KMS-11 (cell line): Measurements from ENCODE around the gene HMX1.

Experiments used
- H2AFZ ChIP-seq: fragments of 200-600 bp; sonication (generic); 2 replicates; pipeline ENCODE4 v1.6.1; 2016; ENCODE audit warnings: antibody characterized with exemption, mixed run types, low read depth
- H3K27ac ChIP-seq: fragments of 200-600 bp; sonication (generic); 2 replicates; pipeline ENCODE4 v1.6.1; 2016; ENCODE audit warnings: mild to moderate bottlenecking, mixed run types
- H3K27me3 ChIP-seq: fragments of 200-600 bp; sonication (generic); 2 replicates; pipeline ENCODE4 v1.6.1; 2017; ENCODE audit warnings: mild to moderate bottlenecking, low read depth, mixed run types, moderate library complexity; ENCODE audit not compliant: insufficient read depth
- H3K36me3 ChIP-seq: fragments of 200-600 bp; sonication (generic); 2 replicates; pipeline ENCODE4 v1.6.1; 2017; ENCODE audit warnings: mild to moderate bottlenecking, mixed run types; ENCODE audit not compliant: insufficient read depth
- H3K4me1 ChIP-seq: fragments of 200-600 bp; sonication (generic); 2 replicates; pipeline ENCODE4 v1.6.1; 2016; ENCODE audit warnings: mild to moderate bottlenecking, low read depth, mixed run types; ENCODE audit not compliant: poor library complexity, severe bottlenecking
- H3K4me2 ChIP-seq: fragments of 200-600 bp; sonication (generic); 2 replicates; pipeline ENCODE4 v1.7.0; 2016; ENCODE audit warnings: mild to moderate bottlenecking, mixed run types
- H3K4me3 ChIP-seq: fragments of 200-600 bp; sonication (generic); IDR thresholded peaks from 2 replicates; pipeline ENCODE4 v1.6.1; 2017; ENCODE audit warnings: low read depth, low read length, mixed read lengths; ENCODE audit not compliant: insufficient read depth
- H3K79me2 ChIP-seq: fragments of 200-600 bp; sonication (generic); 2 replicates; pipeline ENCODE4 v1.6.1; 2016; ENCODE audit warnings: low read depth, mixed run types; ENCODE audit not compliant: insufficient read depth
- H3K9ac ChIP-seq: fragments of 200-600 bp; sonication (generic); 2 replicates; pipeline ENCODE4 v1.6.1; 2016; ENCODE audit warnings: mild to moderate bottlenecking, mixed run types
- H4K20me1 ChIP-seq: fragments of 200-600 bp; sonication (generic); 2 replicates; pipeline ENCODE4 v1.6.1; 2016; ENCODE audit warnings: mild to moderate bottlenecking, mixed run types; ENCODE audit not compliant: insufficient read depth
- CTCF ChIP-seq: fragments of 200-600 bp; sonication (generic); conservative IDR thresholded peaks from 2 replicates; pipeline ENCODE4 v1.6.1; 2017; ENCODE audit warnings: low read depth, mild to moderate bottlenecking, antibody characterized with exemption, low read length, moderate library complexity, mixed read lengths

The HMX1 gene

DNA sequence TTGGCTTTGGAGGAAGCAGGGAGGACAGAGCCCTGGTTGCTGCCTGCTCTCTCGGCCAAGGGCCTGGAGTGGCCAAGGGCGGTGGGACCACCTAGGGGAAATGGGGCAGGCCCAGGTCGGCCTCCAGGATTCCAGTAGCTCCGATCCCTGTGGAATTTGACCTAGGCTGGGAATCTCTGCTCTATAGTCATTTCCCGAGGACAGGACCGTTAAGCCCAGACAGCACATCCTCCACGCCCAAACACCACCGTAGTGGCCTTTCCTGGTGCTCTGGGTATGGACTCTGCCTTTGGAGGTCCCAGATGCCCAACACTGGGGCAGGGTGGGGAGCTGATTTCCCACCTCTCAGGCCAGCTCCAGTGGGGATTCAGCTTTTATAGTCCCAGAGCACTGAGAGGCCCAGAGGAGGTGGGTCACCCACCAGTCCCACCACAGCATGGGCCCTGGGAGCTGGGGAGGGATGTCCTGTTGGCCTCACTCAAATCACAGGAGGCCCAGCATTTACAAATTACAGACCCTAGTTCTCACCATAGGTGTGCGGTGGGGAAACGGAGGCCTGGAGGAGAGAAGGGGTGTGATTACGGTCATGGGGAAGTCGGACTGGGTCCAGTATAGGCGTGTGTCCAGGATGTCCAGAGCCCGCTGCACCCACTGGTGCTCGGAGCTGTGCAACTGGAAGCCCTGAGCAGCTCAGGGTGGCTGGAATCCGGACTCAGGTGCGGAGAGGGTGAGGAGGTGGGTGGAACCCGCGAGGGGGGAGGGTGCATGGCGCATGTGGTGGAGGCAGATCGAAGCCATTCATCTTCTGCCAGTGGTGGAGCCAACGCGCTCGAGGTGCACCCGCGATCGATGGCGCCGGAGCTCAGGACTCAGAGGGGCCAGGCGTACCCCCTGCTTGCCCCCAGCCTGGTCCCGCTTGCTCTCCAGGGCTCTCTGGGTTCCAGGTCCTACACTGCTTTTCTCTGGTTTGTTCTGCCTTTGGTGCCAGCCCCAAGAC, 7.7 kb downstream of the HMX1 start:
- H3K27ac ChIP-seq: no peak overlapping the region
- H2AFZ ChIP-seq: no peak overlapping the region
- H3K79me2 ChIP-seq: no peaks in the 10 kb centered on the region
- no peak overlapping the region for H3K9ac ChIP-seq
- no peaks in the 10 kb centered on the region for H3K4me1 ChIP-seq
- TF ChIP-seq CTCF: no peak
- no peak overlapping the region for H3K4me3 ChIP-seq
- no peaks in the 10 kb centered on the region for H3K36me3 ChIP-seq
- no peaks in the 10 kb centered on the region for H4K20me1 ChIP-seq
- no peaks in the 10 kb centered on the region for H3K27me3 ChIP-seq
- H3K4me2 ChIP-seq: no peak overlapping the region

- Histone ChIP-seq H3K9ac (no peak overlapping the region), H3K4me3 (no peak overlapping the region), H2AFZ (no peak overlapping the region), H4K20me1 (no peaks in the 10 kb centered on the region), H3K79me2 (no peaks in the 10 kb centered on the region), H3K36me3 (no peaks in the 10 kb centered on the region), H3K4me2 (no peak overlapping the region), H3K27ac (no peak overlapping the region), H3K27me3 (no peaks in the 10 kb centered on the region), H3K4me1 (no peaks in the 10 kb centered on the region)
- no peak for TF ChIP-seq CTCF
These were observed 8.6 kb downstream of the HMX1 start for GRCh38 chr4:8862800-8863685.

DNA sequence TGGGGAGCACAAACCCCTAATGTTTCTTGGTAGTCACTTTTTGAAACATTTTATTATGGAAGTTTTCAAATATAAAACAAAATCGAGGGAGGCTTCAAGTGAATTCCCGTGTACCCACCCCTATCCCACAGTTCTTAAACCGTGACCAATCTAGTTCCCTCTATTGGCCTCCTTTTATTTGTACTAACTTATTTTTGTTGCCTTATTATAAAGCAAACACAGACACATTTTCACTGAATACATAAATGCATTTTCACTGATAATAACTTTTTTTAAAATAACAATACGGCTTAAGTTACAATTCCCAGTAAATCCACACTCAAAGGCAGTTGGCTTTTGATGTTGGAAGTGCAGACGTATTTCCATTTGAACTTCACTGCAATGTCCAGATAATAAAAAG, 9.3 kb downstream of the HMX1 start:
- Histone ChIP-seq H3K4me1 (no peaks in the 10 kb centered on the region), H3K36me3 (no peaks in the 10 kb centered on the region), H3K9ac (no peak overlapping the region), H4K20me1 (no peaks in the 10 kb centered on the region), H2AFZ (no peak overlapping the region), H3K79me2 (no peaks in the 10 kb centered on the region), H3K4me2 (no peak overlapping the region), H3K27ac (no peak overlapping the region), H3K4me3 (no peak overlapping the region), H3K27me3 (no peaks in the 10 kb centered on the region)
- TF ChIP-seq CTCF: no peak

DNA sequence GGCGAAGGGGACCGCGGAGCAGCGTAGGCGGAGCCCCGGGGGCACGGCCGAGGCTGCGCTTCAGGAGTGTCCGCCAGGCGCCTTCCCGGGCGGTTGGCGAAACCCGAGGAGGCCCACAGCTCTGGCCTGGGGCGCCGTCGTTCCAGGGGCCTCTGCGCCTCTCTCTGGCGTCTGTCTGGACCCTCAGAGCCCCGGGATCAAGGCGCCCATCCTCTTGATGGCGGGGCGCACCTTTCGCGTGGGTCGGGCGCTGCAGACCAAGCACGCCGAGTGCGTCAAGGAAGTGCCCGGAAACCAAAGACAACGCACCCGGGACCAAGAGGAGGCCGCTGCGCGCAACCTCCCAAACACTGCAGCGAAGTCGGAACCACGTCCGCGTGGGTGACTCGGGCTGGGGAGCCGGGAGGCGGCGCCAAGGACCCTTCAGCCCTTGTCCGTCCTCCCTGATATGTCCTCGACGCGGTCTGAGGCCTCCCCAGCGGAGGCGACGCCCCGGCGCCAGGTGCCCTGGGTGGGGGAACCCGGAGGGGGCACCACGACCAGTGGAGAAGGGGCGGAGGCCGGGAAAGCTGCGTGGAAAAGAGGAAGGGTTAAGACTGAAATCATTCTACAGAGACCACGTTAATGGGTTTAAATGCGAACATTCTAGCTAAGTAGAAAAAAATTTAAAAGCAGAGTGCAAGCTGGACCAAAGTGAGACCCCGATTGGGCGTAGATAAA, 9.9 kb downstream of the HMX1 start:
- Histone ChIP-seq H3K4me2 (no peak overlapping the region), H3K27ac (no peak overlapping the region), H3K79me2 (no peaks in the 10 kb centered on the region), H3K9ac (no peak overlapping the region), H3K36me3 (no peaks in the 10 kb centered on the region), H3K27me3 (no peaks in the 10 kb centered on the region), H4K20me1 (no peaks in the 10 kb centered on the region), H3K4me3 (no peak overlapping the region), H3K4me1 (no peaks in the 10 kb centered on the region), H2AFZ (no peak overlapping the region)
- no peak for TF ChIP-seq CTCF
